ENCODE data around the gene PMEL.
A peak's percentile ranks its signal among the peaks of the same experiment; 100 is the strongest.
"Not testable (repeated sequence)": the region's sequence is repeated elsewhere in the genome, so short reads cannot be mapped to it uniquely, and the experiment has no call there.

The PMEL gene

GRCh38 chr12:55929306-55929791, 36.5 kb downstream of the PMEL start:
- no peak overlapping the region for H3K4me3 ChIP-seq (replicated peaks in 1 of 2; ENCODE audit: low read depth in 2 of 2, low read length in 2 of 2)
- no peak for TF ChIP-seq CTCF (IDR thresholded peaks at IDR 0.05; ENCODE audit: low read depth, low read length)
- DNase-seq (ENCODE audit: low read depth in 2 of 2): no peak

- TF ChIP-seq CTCF (IDR thresholded peaks at IDR 0.05; ENCODE audit: low read depth, low read length): no peak
- H3K4me3 ChIP-seq (replicated peaks in 1 of 2; ENCODE audit: low read depth in 2 of 2, low read length in 2 of 2): peak within 1 kb of the TSS; percentile 89 to 93
- DNase-seq (ENCODE audit: low read depth in 2 of 2): peak; percentile 79 to 81
These were observed 38.0 kb downstream of the PMEL start, which contains the start of gene PYM1 for GRCh38 chr12:55927588-55928502. PYM1 (minus strand) TSS chr12:55927894; CDS start chr12:55927761, 133 bp downstream.

- DNase-seq (ENCODE audit: low read depth in 2 of 2): peak; percentile 93 to 95
- H3K4me3 ChIP-seq (replicated peaks in 1 of 2; ENCODE audit: low read depth in 2 of 2, low read length in 2 of 2): peak overlapping the region; percentile 89 to 93
- peak; percentile 68 for TF ChIP-seq CTCF (IDR thresholded peaks at IDR 0.05; ENCODE audit: low read depth, low read length)
These were observed 38.9 kb downstream of the PMEL start for GRCh38 chr12:55926738-55927587.

GRCh38 chr12:55925870-55926737, 39.7 kb downstream of the PMEL start:
- TF ChIP-seq CTCF (IDR thresholded peaks at IDR 0.05; ENCODE audit: low read depth, low read length): no peak
- DNase-seq (ENCODE audit: low read depth in 2 of 2): no peak
- peak overlapping the region; percentile 89 to 93 for H3K4me3 ChIP-seq (replicated peaks in 1 of 2; ENCODE audit: low read depth in 2 of 2, low read length in 2 of 2)

- DNase-seq (ENCODE audit: low read depth in 2 of 2): no peak
- no peak overlapping the region for H3K4me3 ChIP-seq (replicated peaks in 1 of 2; ENCODE audit: low read depth in 2 of 2, low read length in 2 of 2)
- no peak for TF ChIP-seq CTCF (IDR thresholded peaks at IDR 0.05; ENCODE audit: low read depth, low read length)
These were observed 40.5 kb downstream of the PMEL start for GRCh38 chr12:55925371-55925770.

GRCh38 chr12:55923648-55924047, 42.2 kb downstream of the PMEL start:
- not testable (repeated sequence) for H3K4me3 ChIP-seq (replicated peaks in 1 of 2; ENCODE audit: low read depth in 2 of 2, low read length in 2 of 2); DNase-seq (ENCODE audit: low read depth in 2 of 2)

Data from cardiac fibroblast (primary cell).